ENCODE data around the gene PHLDB2. TPM values are rescaled to one million over a fixed set of nuclear protein-coding genes. Genes with fewer than 3 reads are reported as not detected.

PHLDB2 gene
- total RNA-seq, 2 experiments from 2014 or later: 2.1 TPM

GRCh38 chr3:111998636-111999483 is 139.8 kb downstream of the PHLDB2 start, which contains the start of gene TAGLN3:
TSS of gene TAGLN3 (plus strand) at chr3:111998922. CDS start at chr3:111999423, 501 bp downstream.
- Mint-ChIP-seq H3K27ac (no peak within 1 kb of the TSS), H3K4me1 (ENCODE audit: low read depth) (peaks cover 39% of the 10 kb centered on the region), H3K4me3 (peak within 1 kb of the TSS; percentile 34), H3K9me3 (no peaks in the 10 kb centered on the region), H3K36me3 (no peaks in the 10 kb centered on the region), H3K27me3 (no peaks in the 10 kb centered on the region)
- intact Hi-C loops (cut with micrococcal nuclease): no loop called here
- no peak for DNase-seq
- ChIA-PET CTCF (interaction anchor here (0.9 to 8.5 kb wide), 4 partner anchors 10 to 15 kb away, joined by 3 to 90 read pairs (median 42); no protein-coding TSS in a partner anchor), POLR2A (no interaction called here)

- CTCF ChIA-PET: interaction anchor here (0.9 to 8.5 kb wide), 4 partner anchors 9 to 14 kb away, joined by 3 to 90 read pairs (median 42); no protein-coding TSS in a partner anchor
- POLR2A ChIA-PET: no interaction called here
- H3K4me3 Mint-ChIP-seq: peak overlapping the region; percentile 34
- no peaks in the 10 kb centered on the region for H3K9me3 Mint-ChIP-seq
- H3K27me3 Mint-ChIP-seq: no peaks in the 10 kb centered on the region
- no peaks in the 10 kb centered on the region for H3K36me3 Mint-ChIP-seq
- DNase-seq: no peak
- intact Hi-C loops (cut with micrococcal nuclease): loop anchor here (1.0 to 5.0 kb wide), 3 partner anchors 10 to 237 kb away; no protein-coding TSS in a partner anchor
- peaks cover 47% of the 10 kb centered on the region for H3K4me1 Mint-ChIP-seq (ENCODE audit: low read depth)
- H3K27ac Mint-ChIP-seq: no peak overlapping the region
These were observed 140.6 kb downstream of the PHLDB2 start for GRCh38 chr3:111999484-112000324.

GRCh38 chr3:112000367-112000771 is 141.3 kb downstream of the PHLDB2 start:
- DNase-seq: no peak
- POLR2A ChIA-PET: no interaction called here
- intact Hi-C loops (cut with micrococcal nuclease): loop anchor here (1.0 to 5.0 kb wide), 3 partner anchors 11 to 238 kb away; no protein-coding TSS in a partner anchor
- H3K27ac Mint-ChIP-seq: no peak overlapping the region
- no peak overlapping the region for H3K4me3 Mint-ChIP-seq
- CTCF ChIA-PET: interaction anchor here (0.9 to 8.5 kb wide), 3 partner anchors 8 to 13 kb away, joined by 3 to 90 read pairs (median 82); no protein-coding TSS in a partner anchor
- H3K27me3 Mint-ChIP-seq: no peaks in the 10 kb centered on the region
- no peaks in the 10 kb centered on the region for H3K36me3 Mint-ChIP-seq
- H3K4me1 Mint-ChIP-seq (ENCODE audit: low read depth): peaks cover 53% of the 10 kb centered on the region
- no peaks in the 10 kb centered on the region for H3K9me3 Mint-ChIP-seq

GRCh38 chr3:112000966-112001365 is 141.9 kb downstream of the PHLDB2 start:
- ChIA-PET CTCF (interaction anchor here (0.6 to 8.5 kb wide), 4 partner anchors 9 to 106 kb away, joined by 3 to 90 read pairs (median 42); no protein-coding TSS in a partner anchor), POLR2A (no interaction called here)
- Mint-ChIP-seq H3K9me3 (no peaks in the 10 kb centered on the region), H3K4me3 (no peak overlapping the region), H3K36me3 (no peaks in the 10 kb centered on the region), H3K27ac (no peak overlapping the region), H3K27me3 (no peaks in the 10 kb centered on the region), H3K4me1 (ENCODE audit: low read depth) (peaks cover 53% of the 10 kb centered on the region)
- intact Hi-C loops (cut with micrococcal nuclease): loop anchor here (1.0 to 5.0 kb wide), 3 partner anchors 12 to 239 kb away; no protein-coding TSS in a partner anchor
- DNase-seq: no peak

- no peaks in the 10 kb centered on the region for H3K9me3 Mint-ChIP-seq
- H3K36me3 Mint-ChIP-seq: no peaks in the 10 kb centered on the region
- H3K4me3 Mint-ChIP-seq: no peak overlapping the region
- CTCF ChIA-PET: interaction anchor here (1.1 to 8.5 kb wide), 4 partner anchors 10 to 22 kb away, joined by 4 to 90 read pairs (median 44); partner anchors contain the start of gene ABHD10
- intact Hi-C loops (cut with micrococcal nuclease): loop anchor here (5.0 kb wide), 2 partner anchors 41 to 239 kb away; no protein-coding TSS in a partner anchor
- no peaks in the 10 kb centered on the region for H3K27me3 Mint-ChIP-seq
- POLR2A ChIA-PET: no interaction called here
- peak overlapping the region; percentile 79 for H3K27ac Mint-ChIP-seq
- peak; percentile 50 for DNase-seq
- H3K4me1 Mint-ChIP-seq (ENCODE audit: low read depth): peaks cover 53% of the 10 kb centered on the region
These were observed 142.5 kb downstream of the PHLDB2 start for GRCh38 chr3:112001526-112001925.

GRCh38 chr3:112002096-112002971 is 143.3 kb downstream of the PHLDB2 start:
- peak; percentile 84 for DNase-seq
- H3K27me3 Mint-ChIP-seq: no peaks in the 10 kb centered on the region
- H3K36me3 Mint-ChIP-seq: no peaks in the 10 kb centered on the region
- H3K9me3 Mint-ChIP-seq: no peaks in the 10 kb centered on the region
- H3K4me3 Mint-ChIP-seq: peak overlapping the region; percentile 28
- intact Hi-C loops (cut with micrococcal nuclease): loop anchor here (1.0 to 5.0 kb wide), 6 partner anchors 11 to 240 kb away; no protein-coding TSS in a partner anchor
- ChIA-PET CTCF (interaction anchor here (0.7 to 8.5 kb wide), 5 partner anchors 10 to 40 kb away, joined by 4 to 90 read pairs (median 5); partner anchors contain the start of gene ABHD10), POLR2A (interaction anchor here (0.6 to 2.0 kb wide), 5 partner anchors 10 to 296 kb away, joined by 3 to 10 read pairs (median 3); no protein-coding TSS in a partner anchor)
- H3K4me1 Mint-ChIP-seq (ENCODE audit: low read depth): peaks cover 53% of the 10 kb centered on the region
- peak overlapping the region; percentile 79 for H3K27ac Mint-ChIP-seq

GRCh38 chr3:112003321-112004080 is 144.4 kb downstream of the PHLDB2 start:
- peak; percentile 11 for DNase-seq
- Mint-ChIP-seq H3K27ac (peak overlapping the region; percentile 15), H3K4me1 (ENCODE audit: low read depth) (peaks cover 51% of the 10 kb centered on the region), H3K36me3 (no peaks in the 10 kb centered on the region), H3K9me3 (no peaks in the 10 kb centered on the region), H3K27me3 (no peaks in the 10 kb centered on the region), H3K4me3 (no peak overlapping the region)
- POLR2A ChIA-PET: interaction anchor here (0.6 to 2.7 kb wide), 5 partner anchors 8 to 60 kb away, joined by 3 to 13 read pairs (median 3); partner anchors contain the start of gene ABHD10
- intact Hi-C loops (cut with micrococcal nuclease): loop anchor here (2.0 to 5.0 kb wide), 3 partner anchors 19 to 241 kb away; no protein-coding TSS in a partner anchor
- CTCF ChIA-PET: interaction anchor here (0.7 to 8.5 kb wide), 5 partner anchors 10 to 288 kb away, joined by 3 to 90 read pairs (median 4); no protein-coding TSS in a partner anchor

GRCh38 chr3:112004187-112004586 is 145.1 kb downstream of the PHLDB2 start:
- Mint-ChIP-seq H3K36me3 (no peaks in the 10 kb centered on the region), H3K4me1 (ENCODE audit: low read depth) (peaks cover 46% of the 10 kb centered on the region), H3K9me3 (no peaks in the 10 kb centered on the region), H3K27me3 (no peaks in the 10 kb centered on the region), H3K4me3 (no peak overlapping the region), H3K27ac (no peak overlapping the region)
- POLR2A ChIA-PET: interaction anchor here (2.0 to 2.7 kb wide), 2 partner anchors 12 to 25 kb away, joined by 10 to 13 read pairs; partner anchors contain the start of gene ABHD10
- intact Hi-C loops (cut with micrococcal nuclease): loop anchor here (5.0 kb wide), 2 partner anchors 38 to 242 kb away; no protein-coding TSS in a partner anchor
- peak; percentile 32 for DNase-seq
- CTCF ChIA-PET: interaction anchor here (1.3 to 8.5 kb wide), 3 partner anchors 9 to 288 kb away, joined by 3 to 90 read pairs (median 82); no protein-coding TSS in a partner anchor

GRCh38 chr3:112004669-112005068 is 145.6 kb downstream of the PHLDB2 start:
- POLR2A ChIA-PET: interaction anchor here (2.0 to 2.7 kb wide), 2 partner anchors 12 to 26 kb away, joined by 10 to 13 read pairs; partner anchors contain the start of gene ABHD10
- no peak for DNase-seq

More at GRCh38 chr3:112004669-112005068, 145.6 kb downstream of the PHLDB2 start:
- H3K4me3 Mint-ChIP-seq: no peak overlapping the region
- intact Hi-C loops (cut with micrococcal nuclease): loop anchor here (5.0 kb wide), 2 partner anchors 38 to 242 kb away; no protein-coding TSS in a partner anchor
- no peaks in the 10 kb centered on the region for H3K9me3 Mint-ChIP-seq
- no peaks in the 10 kb centered on the region for H3K27me3 Mint-ChIP-seq
- no peak overlapping the region for H3K27ac Mint-ChIP-seq
- no peaks in the 10 kb centered on the region for H3K36me3 Mint-ChIP-seq
- CTCF ChIA-PET: interaction anchor here (7.5 to 8.5 kb wide), 2 partner anchors 9 to 16 kb away, joined by 82 to 90 read pairs; no protein-coding TSS in a partner anchor
- peaks cover 45% of the 10 kb centered on the region for H3K4me1 Mint-ChIP-seq (ENCODE audit: low read depth)
